HG02763 (cell line): ENCODE measurements around the gene PLCB2.

Source experiments
- ATAC-seq: cut with Tn5 transposase; IDR thresholded peaks from one replicate; pipeline ENCODE4 v1.9.1; 2021; ENCODE audit warnings: mild to moderate bottlenecking, moderate library complexity; ENCODE audit not compliant: unreplicated experiment

PLCB2 gene

GRCh38 chr15:40252438-40253166 is 55.1 kb downstream of the PLCB2 start:
- no peak for ATAC-seq

- no peak for ATAC-seq
These were observed 55.6 kb downstream of the PLCB2 start for GRCh38 chr15:40252141-40252437.

GRCh38 chr15:40251486-40252140 is 56.1 kb downstream of the PLCB2 start:
- ATAC-seq: no peak

GRCh38 chr15:40250771-40251483 is 56.8 kb downstream of the PLCB2 start:
- ATAC-seq: no peak

GRCh38 chr15:40250304-40250656 is 57.5 kb downstream of the PLCB2 start:
- ATAC-seq: no peak

- ATAC-seq: no peak
These were observed 58.0 kb downstream of the PLCB2 start for GRCh38 chr15:40249477-40250303.

- ATAC-seq: no peak
These were observed 59.5 kb downstream of the PLCB2 start for GRCh38 chr15:40248006-40248783.

- ATAC-seq: no peak
These were observed 60.2 kb downstream of the PLCB2 start for GRCh38 chr15:40247406-40247971.

- ATAC-seq: no peak
These were observed 61.0 kb downstream of the PLCB2 start for GRCh38 chr15:40246496-40247280.

- ATAC-seq: no peak
These were observed 61.9 kb downstream of the PLCB2 start for GRCh38 chr15:40245666-40246450.

- ATAC-seq: no peak
These were observed 62.7 kb downstream of the PLCB2 start for GRCh38 chr15:40244961-40245523.

GRCh38 chr15:40243126-40243810 is 64.5 kb downstream of the PLCB2 start:
- ATAC-seq: no peak

- ATAC-seq: no peak
These were observed 65.1 kb downstream of the PLCB2 start for GRCh38 chr15:40242601-40243000.

- ATAC-seq: no peak
These were observed 65.5 kb downstream of the PLCB2 start for GRCh38 chr15:40242213-40242599.

GRCh38 chr15:40241269-40242212 is 66.2 kb downstream of the PLCB2 start:
- no peak for ATAC-seq

GRCh38 chr15:40240619-40241221 is 67.0 kb downstream of the PLCB2 start:
- no peak for ATAC-seq
